GM12874 (cell line): ENCODE results near the gene ITGBL1.

Source experiments
- TF ChIP-seq, protein P1 (sequence below): IDR thresholded peaks from 2 replicates; pipeline ENCODE4 v1.5.1; 2011; ENCODE audit warnings: low read depth, mild to moderate bottlenecking, control low read depth, low read length, moderate library complexity; ENCODE audit not compliant: insufficient read depth

Gene ITGBL1

DNA sequence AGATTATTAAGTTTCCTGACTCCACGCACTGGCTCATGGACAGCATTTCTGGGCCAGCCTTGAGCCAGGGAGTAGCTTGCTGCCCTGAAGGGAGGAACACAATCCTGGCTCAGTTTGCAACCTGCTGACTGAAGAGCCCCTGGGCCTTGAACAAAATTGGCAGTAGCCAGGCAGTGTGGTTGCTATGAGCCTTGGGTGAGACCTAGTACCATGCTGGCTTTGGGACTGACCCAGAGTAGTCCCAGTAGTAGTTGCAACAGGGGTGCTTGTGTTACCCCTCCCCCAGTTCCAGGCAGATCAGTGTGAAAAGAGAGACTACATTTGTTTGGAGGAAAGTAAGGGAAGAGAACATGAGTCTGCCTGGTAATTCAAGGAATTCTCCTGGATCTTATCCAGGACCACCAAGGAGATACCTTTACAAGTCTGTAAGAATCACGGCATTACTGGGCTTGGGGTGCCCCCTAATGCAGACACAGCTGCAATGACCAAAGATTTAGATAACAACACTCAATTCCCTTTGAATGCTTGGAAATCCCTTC, 22.0 kb downstream of the ITGBL1 start:
- TF ChIP-seq, protein P1, sequence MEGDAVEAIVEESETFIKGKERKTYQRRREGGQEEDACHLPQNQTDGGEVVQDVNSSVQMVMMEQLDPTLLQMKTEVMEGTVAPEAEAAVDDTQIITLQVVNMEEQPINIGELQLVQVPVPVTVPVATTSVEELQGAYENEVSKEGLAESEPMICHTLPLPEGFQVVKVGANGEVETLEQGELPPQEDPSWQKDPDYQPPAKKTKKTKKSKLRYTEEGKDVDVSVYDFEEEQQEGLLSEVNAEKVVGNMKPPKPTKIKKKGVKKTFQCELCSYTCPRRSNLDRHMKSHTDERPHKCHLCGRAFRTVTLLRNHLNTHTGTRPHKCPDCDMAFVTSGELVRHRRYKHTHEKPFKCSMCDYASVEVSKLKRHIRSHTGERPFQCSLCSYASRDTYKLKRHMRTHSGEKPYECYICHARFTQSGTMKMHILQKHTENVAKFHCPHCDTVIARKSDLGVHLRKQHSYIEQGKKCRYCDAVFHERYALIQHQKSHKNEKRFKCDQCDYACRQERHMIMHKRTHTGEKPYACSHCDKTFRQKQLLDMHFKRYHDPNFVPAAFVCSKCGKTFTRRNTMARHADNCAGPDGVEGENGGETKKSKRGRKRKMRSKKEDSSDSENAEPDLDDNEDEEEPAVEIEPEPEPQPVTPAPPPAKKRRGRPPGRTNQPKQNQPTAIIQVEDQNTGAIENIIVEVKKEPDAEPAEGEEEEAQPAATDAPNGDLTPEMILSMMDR, result no peak

DNA sequence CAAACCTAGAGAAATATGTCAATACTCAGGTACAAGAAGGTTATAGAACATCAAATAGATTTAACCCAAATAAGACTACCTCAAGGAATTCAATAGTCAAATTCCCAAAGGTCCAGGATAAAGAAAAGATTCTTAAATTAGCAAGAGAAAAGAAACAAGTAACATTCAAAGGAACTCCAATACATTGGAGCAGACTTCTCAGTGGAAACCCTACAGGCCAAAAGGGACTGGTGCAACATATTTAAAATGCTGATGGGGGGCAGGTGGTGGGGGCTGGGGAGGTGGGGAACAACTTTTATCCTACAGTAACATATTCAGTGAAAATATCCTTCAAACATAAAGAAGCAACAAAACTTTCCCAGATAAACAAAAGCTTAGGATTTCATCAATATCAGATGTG, 23.1 kb downstream of the ITGBL1 start:
- TF ChIP-seq, protein P1, result no peak

DNA sequence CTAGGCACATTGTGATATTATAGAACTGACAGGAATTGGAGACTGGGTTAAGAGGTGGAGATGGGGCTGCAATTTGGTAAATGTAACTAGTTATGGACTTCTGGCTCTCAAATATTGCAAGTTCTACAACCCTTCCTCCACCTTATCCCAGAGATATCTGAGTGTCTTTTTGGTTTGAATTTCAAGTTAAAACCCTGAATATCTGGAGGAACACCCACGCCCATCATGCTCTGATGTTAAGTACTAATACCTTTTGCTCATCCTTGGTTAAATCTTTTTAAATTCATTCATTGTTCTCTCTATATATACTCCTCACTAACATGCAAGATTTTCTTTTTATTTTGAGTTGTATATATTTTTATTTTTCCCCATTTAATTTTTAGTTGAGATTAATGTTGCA, 28.9 kb downstream of the ITGBL1 start:
- TF ChIP-seq, protein P1, result no peak

DNA sequence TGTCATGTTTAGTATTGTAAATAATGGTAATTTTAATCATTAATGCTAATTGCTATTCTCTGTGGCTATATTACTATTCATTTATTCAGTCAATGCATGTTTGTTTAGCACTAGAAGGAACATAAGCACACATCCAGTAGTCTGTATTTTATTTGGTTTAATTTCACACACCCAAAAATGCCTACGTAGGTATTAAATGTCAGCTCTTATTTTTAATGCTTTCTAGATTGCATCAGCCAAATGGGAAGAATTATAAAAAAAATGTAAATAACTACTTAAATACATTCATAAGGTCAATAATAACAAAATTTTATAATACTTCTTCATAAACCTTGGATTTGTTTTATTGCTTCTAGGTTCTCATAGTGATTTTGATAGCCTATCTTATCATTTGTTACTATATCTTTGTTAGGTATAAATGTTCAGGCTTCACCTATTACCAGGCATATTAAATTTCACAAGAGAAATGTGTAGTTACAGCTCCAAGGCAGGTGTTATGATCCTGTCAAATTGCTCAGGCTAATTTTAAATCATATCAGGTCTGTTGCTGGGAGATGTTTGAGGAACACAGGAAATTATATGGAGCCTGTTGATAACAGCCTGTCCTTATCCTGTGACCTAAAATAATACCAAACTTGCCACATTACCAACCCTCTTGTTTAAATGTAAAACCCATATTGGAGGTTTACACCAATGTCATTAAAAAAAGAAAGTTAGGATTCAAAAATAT, 34.4 kb downstream of the ITGBL1 start:
- TF ChIP-seq, protein P1, result no peak

DNA sequence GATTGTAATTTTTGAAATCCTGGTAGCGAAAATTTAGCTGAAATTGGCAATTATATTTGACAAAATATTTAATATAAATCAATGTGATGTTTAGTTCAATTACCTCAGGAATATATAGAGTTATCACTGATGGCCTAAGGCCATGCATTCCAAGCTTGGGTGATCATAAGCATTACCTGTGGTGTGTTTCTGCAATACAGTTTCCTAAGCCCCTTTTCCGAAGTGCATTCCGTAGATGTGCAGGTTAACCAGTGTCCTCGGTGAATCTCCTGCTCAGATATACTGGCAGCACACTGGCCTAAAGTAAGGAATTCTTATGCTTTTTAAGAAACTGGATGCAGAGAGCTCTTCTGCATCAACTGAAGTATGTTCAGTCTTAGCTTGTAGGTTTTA, 35.0 kb downstream of the ITGBL1 start:
- TF ChIP-seq, protein P1, result no peak

DNA sequence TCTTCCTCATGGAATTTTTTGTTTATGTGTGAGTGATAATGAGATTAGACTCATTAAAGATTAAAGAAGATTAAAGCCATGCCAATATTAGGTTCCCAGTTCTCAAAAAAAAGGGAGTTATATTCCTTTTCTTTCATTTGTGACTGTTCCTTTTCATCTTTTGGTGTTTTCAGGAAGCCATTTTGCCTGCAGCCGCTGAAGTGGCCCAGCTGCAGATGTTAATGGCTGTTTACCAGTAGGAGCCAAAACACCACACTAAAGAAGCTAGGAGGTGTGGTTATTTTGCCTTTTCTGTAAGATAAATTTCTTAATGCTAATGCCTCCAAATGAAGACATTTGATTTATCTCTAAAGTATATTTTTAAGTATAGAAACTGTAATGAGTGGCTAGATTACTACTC, 36.3 kb downstream of the ITGBL1 start:
- TF ChIP-seq, protein P1, result no peak

DNA sequence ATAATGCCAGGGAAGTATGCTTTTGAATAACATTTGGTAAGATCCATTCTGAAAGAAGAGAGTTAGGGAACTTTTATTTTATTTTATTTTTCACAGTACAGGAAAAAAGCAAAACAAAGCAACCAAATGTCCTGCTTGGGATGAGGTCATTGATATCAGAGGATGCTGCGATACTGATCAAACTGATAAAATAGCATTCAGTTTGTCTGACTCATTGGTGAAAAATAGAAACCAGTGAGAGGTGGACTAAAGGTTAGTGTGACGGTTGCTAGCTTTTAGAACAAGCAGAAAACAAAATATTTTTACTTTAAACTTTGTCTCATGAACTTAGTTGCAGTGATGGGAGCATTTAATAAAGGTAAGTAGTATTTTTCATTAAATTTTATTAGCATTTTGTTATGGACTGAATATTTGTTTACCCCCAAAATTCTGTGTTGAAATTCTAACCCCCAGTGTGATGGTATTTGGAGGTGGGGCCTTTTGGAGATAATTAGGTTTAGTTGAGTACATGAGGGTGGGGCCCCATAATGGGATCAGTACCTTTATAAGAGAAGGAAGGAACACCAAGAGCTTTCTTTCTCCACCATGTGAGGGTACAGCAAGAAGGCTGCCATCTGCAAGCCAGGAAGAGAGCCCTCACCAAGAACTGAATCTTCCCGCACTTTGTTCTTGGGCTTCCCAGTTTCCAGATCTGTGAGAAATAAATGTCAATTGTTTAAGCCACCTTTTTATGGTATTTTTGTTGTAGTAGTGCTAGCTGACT, 37.3 kb downstream of the ITGBL1 start:
- TF ChIP-seq, protein P1, result no peak
